B cell (primary cell): ENCODE data around the gene TBC1D22A. TPM values are rescaled to one million over a fixed set of nuclear protein-coding genes. Genes with fewer than 3 reads are reported as not detected.

Source experiments
- ATAC-seq: fragments of 200-7000 bp; cut with Tn5 transposase; one replicate; pipeline ENCODE4 v1.10.0; 2021; ENCODE audit warnings: low read depth, mild to moderate bottlenecking, moderate number of reproducible peaks, moderate library complexity
- CTCF ChIA-PET: fragments of 350-600 bp; sonication (Branson Sonifier 250); formaldehyde crosslinking; loops from one replicate; lab custom pipeline; 2021; ENCODE audit warnings: antibody characterized with exemption, inconsistent platforms; lab: Charles Lee
- POLR2A ChIA-PET: fragments of 350-600 bp; sonication (Branson Sonifier 250); formaldehyde crosslinking; loops from one replicate; lab custom pipeline; 2021; ENCODE audit warnings: antibody characterized with exemption; lab: Charles Lee
- DNase-seq: peaks from one replicate; pipeline ENCODE4 v3.0.0; 2013
- H2AFZ ChIP-seq: 2 replicates; pipeline ENCODE4 v1.6.1; 2012; ENCODE audit warnings: mild to moderate bottlenecking, low read depth, low read length; ENCODE audit not compliant: insufficient read depth, poor library complexity, severe bottlenecking
- H3K27ac ChIP-seq, 2 donors: 1 replicate in 1 of 2; 2 replicates in 1 of 2; pipeline ENCODE4 v1.5.1; 2012 to 2013; ENCODE audit warnings: low read length in 2 of 2, mild to moderate bottlenecking in 2 of 2, moderate library complexity in 1 of 2
- H3K27me3 ChIP-seq, 4 experiments: fragments of 200-600 bp in 1 of 4; sonication (generic) in 1 of 4; replicated peaks in 1 of 4; 1 replicate in 2 of 4; 2 replicates in 2 of 4; pipeline versions ENCODE4 v1.6.1 to v1.7.0; 2013 to 2016; ENCODE audit warnings: low read length in 3 of 4, mild to moderate bottlenecking in 2 of 4, mixed read lengths in 1 of 4, moderate library complexity in 1 of 4; ENCODE audit not compliant: insufficient read depth in 4 of 4, control insufficient read depth in 3 of 4; ENCODE audit errors: control extremely low read depth in 1 of 4
- H3K36me3 ChIP-seq, 2 experiments: replicated peaks in 1 of 2; 1 replicate in 1 of 2; 2 replicates in 1 of 2; pipeline versions ENCODE4 v1.6.1 to v1.7.1; 2013; ENCODE audit warnings: low read length in 1 of 2; ENCODE audit not compliant: insufficient read depth in 2 of 2, control insufficient read depth in 1 of 2; ENCODE audit errors: control extremely low read depth in 1 of 2, extremely low read depth in 1 of 2
- H3K4me1 ChIP-seq, 2 donors: fragments of 200-600 bp in 1 of 2; sonication (generic) in 1 of 2; 1 replicate in 1 of 2; 2 replicates in 1 of 2; pipeline versions ENCODE4 v1.5.1 to v1.6.1; 2013 to 2017; ENCODE audit warnings: low read length in 2 of 2; ENCODE audit not compliant: control insufficient read depth in 2 of 2, insufficient read depth in 2 of 2
- H3K4me2 ChIP-seq: replicated peaks from 2 replicates; pipeline ENCODE3; 2012; ENCODE audit warnings: mild to moderate bottlenecking, low read depth, low read length; ENCODE audit not compliant: poor library complexity, severe bottlenecking
- H3K4me3 ChIP-seq, 5 experiments: fragments of 200-600 bp in 1 of 5; sonication (generic) in 1 of 5; 1 replicate in 3 of 5; 2 replicates in 2 of 5; pipeline versions ENCODE4 v1.5.1 to v1.7.0; 2011 to 2016; ENCODE audit warnings: low read length in 4 of 5, mild to moderate bottlenecking in 4 of 5, low read depth in 2 of 5, control low read depth in 1 of 5, moderate library complexity in 1 of 5; ENCODE audit not compliant: insufficient read depth in 1 of 5; ENCODE audit errors: control extremely low read depth in 1 of 5, extremely low read depth in 1 of 5
- H3K79me2 ChIP-seq: fragments of 200-600 bp; sonication (generic); one replicate; pipeline ENCODE4 v1.6.0; 2016; ENCODE audit warnings: low read length; ENCODE audit not compliant: control insufficient read depth, insufficient read depth
- H3K9ac ChIP-seq: fragments of 200-600 bp; sonication (generic); 2 replicates; pipeline ENCODE4 v1.6.1; 2017; ENCODE audit warnings: mild to moderate bottlenecking, low read length, moderate library complexity
- H3K9me3 ChIP-seq, 3 donors: one replicate each; pipeline versions ENCODE4 v1.6.1 to v1.7.1; 2013; ENCODE audit warnings: low read length in 2 of 3; ENCODE audit not compliant: control insufficient read depth in 2 of 3, insufficient read depth in 1 of 3; ENCODE audit errors: control extremely low read depth in 1 of 3
- H4K20me1 ChIP-seq: 2 replicates; pipeline ENCODE4 v1.6.0; 2012; ENCODE audit warnings: mild to moderate bottlenecking, low read length; ENCODE audit not compliant: insufficient read depth, control insufficient read depth, poor library complexity, severe bottlenecking
- H3K27ac Mint-ChIP-seq: one replicate; pipeline ENCODE4 v1.8.0; 2021; ENCODE audit warnings: mixed read lengths
- H3K27me3 Mint-ChIP-seq: one replicate; pipeline ENCODE4 v1.8.0; 2021; ENCODE audit warnings: mixed read lengths
- H3K4me1 Mint-ChIP-seq: one replicate; pipeline ENCODE4 v1.8.0; 2021; ENCODE audit warnings: mixed read lengths
- H3K4me3 Mint-ChIP-seq: one replicate; pipeline ENCODE4 v1.8.0; 2021; ENCODE audit warnings: mixed read lengths
- H3K9me3 Mint-ChIP-seq: one replicate; pipeline ENCODE4 v1.8.0; 2022; ENCODE audit warnings: mixed read lengths; ENCODE audit not compliant: insufficient read depth
- EZH2 ChIP-seq: IDR thresholded peaks from 2 replicates; pipeline ENCODE4 v1.6.1; 2012; ENCODE audit warnings: borderline replicate concordance, low read depth, mild to moderate bottlenecking, moderate library complexity, low read length; ENCODE audit not compliant: insufficient read depth, poor library complexity, severe bottlenecking
- WGBS: methylation state at CpG from one replicate; pipeline ENCODE4 v1.1.5; 2013; ENCODE audit warnings: missing lambda C conversion rate; ENCODE audit not compliant: insufficient coverage; 5-methylcytosine and 5-hydroxymethylcytosine counted together
- intact Hi-C: fragments of 100-400 bp; cut with micrococcal nuclease; formaldehyde crosslinking; loops from one replicate; pipeline ENCODE4 v1.10.0; 2022
- polyA plus RNA-seq: library from polyadenylated mRNA; depleted of rRNA; stranded (reverse); fragments of >200 nt; gene quantifications from 2 replicates; pipeline ENCODE4 v1.2.3, GENCODE V29; 2012
- total RNA-seq, 2 donors: library from RNA; stranded (reverse); fragments of 120-200 nt in 1 of 2; gene quantifications; 1 replicate in 1 of 2; 2 replicates in 1 of 2; pipeline versions ENCODE4 v1.2.3 to v1.2.4, GENCODE V29; 2013 to 2022
- TF ChIP-seq, protein P1 (sequence below): fragments of 200-600 bp; IDR thresholded peaks from one replicate; pipeline ENCODE4 v1.8.0; 2022; ENCODE audit warnings: antibody characterized with exemption, mild to moderate bottlenecking

TBC1D22A gene
- total and polyA plus RNA-seq, 2 donors (not counting 1 experiment from before 2014, with no cell fraction given), result 73.8 to 128 TPM

DNA sequence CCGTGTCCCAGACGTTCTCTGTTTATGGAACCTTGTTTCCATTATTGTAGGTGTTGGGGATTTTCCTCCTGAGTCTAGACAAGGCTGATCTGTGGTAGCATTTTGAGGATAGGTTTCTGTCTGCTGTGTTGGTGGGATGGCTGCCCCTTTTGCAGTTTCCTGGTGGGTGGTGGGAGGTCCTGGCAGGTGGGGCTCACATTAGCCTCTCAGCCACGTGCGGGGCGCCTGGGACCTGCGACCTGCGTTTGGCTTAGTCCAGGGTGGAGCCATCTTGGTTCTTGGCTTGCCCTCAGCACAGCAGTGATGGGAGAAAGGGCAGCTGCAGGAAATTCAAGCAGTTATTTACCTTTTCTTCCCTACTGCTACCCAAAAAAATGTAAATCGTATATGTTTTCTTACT is 143.4 kb downstream of the TBC1D22A start:
- Histone ChIP-seq H3K79me2 (peaks cover 96% of the 10 kb centered on the region), H3K36me3 (peaks cover 3 to 77% of the 10 kb centered on the region in 2 experiments), H3K27ac (no peak overlapping the region), H4K20me1 (peaks cover 97% of the 10 kb centered on the region), H3K4me3 (no peak overlapping the region), H3K4me2 (no peak overlapping the region), H3K27me3 (no peaks in the 10 kb centered on the region), H3K4me1 (no peaks in the 10 kb centered on the region), H2AFZ (no peak overlapping the region), H3K9me3 (no peaks in the 10 kb centered on the region), H3K9ac (no peak overlapping the region)
- H3K4me3 Mint-ChIP-seq, result no peak overlapping the region
- no peaks in the 10 kb centered on the region for H3K27me3 Mint-ChIP-seq
- H3K9me3 Mint-ChIP-seq, result no peaks in the 10 kb centered on the region
- WGBS, result 80% methylated on average over 4 of the region's 8 CpGs
- DNase-seq (no peak), ATAC-seq (no peak)
- intact Hi-C loops, result no loop called here
- ChIA-PET CTCF (no interaction called here), POLR2A (no interaction called here)
- no peak for TF ChIP-seq EZH2
- TF ChIP-seq, protein P1, sequence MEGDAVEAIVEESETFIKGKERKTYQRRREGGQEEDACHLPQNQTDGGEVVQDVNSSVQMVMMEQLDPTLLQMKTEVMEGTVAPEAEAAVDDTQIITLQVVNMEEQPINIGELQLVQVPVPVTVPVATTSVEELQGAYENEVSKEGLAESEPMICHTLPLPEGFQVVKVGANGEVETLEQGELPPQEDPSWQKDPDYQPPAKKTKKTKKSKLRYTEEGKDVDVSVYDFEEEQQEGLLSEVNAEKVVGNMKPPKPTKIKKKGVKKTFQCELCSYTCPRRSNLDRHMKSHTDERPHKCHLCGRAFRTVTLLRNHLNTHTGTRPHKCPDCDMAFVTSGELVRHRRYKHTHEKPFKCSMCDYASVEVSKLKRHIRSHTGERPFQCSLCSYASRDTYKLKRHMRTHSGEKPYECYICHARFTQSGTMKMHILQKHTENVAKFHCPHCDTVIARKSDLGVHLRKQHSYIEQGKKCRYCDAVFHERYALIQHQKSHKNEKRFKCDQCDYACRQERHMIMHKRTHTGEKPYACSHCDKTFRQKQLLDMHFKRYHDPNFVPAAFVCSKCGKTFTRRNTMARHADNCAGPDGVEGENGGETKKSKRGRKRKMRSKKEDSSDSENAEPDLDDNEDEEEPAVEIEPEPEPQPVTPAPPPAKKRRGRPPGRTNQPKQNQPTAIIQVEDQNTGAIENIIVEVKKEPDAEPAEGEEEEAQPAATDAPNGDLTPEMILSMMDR, result no peak
- peaks cover 11% of the 10 kb centered on the region for H3K4me1 Mint-ChIP-seq
- H3K27ac Mint-ChIP-seq, result no peak overlapping the region

DNA sequence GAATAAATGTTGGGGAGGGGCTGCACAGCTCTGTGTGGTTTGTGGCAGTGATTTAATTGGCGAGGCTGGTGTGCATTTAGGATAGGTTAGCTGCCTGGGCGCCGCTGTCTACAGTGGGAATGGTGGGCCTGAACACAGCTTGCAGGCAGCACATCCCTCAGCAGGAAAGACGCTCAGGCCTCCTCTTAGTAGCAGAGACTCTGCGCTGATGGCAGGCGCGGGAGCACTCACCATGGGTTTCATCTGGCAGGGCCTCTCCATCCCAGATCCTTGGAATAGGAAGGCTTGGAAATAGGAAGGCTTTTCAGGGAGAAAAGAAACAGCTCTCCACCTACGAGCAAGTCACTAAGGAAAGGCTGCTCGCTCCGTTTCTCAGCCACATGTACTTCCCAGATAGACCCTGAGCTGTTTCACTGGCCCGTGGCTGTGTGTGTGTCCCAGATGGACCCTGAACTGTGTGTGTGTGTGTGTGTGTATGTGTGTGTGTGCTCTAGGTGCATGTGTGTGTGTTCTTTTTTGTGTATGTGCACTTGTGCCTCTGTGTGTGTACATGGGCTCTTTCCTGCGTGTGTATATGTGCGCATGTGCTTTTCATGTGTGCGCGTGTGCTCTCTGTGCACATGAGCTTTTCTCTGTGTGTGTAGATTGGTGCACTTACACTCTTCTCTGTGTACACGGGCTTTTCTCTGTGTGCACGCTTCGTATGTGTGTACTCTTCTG is 144.0 kb downstream of the TBC1D22A start:
- H3K36me3 ChIP-seq, result peaks cover 3 to 71% of the 10 kb centered on the region in 2 experiments
- peaks cover 96% of the 10 kb centered on the region for H3K79me2 ChIP-seq
- no peaks in the 10 kb centered on the region for H3K4me1 ChIP-seq
- ATAC-seq, result no peak
- CTCF ChIA-PET, result no interaction called here
- no peak overlapping the region for H3K4me3 ChIP-seq
- H2AFZ ChIP-seq, result no peak overlapping the region
- H3K27me3 ChIP-seq, result no peaks in the 10 kb centered on the region
- Mint-ChIP-seq H3K4me3 (no peak overlapping the region), H3K4me1 (peaks cover 9% of the 10 kb centered on the region), H3K27me3 (no peaks in the 10 kb centered on the region), H3K27ac (no peak overlapping the region), H3K9me3 (no peaks in the 10 kb centered on the region)
- H3K9me3 ChIP-seq, result no peaks in the 10 kb centered on the region
- no peak for TF ChIP-seq EZH2
- TF ChIP-seq, protein P1, result no peak
- peaks cover 97% of the 10 kb centered on the region for H4K20me1 ChIP-seq
- no peak overlapping the region for H3K4me2 ChIP-seq
- 93% methylated on average over 18 of the region's 18 CpGs for WGBS
- no peak for DNase-seq
- no peak overlapping the region for H3K9ac ChIP-seq
- intact Hi-C loops, result no loop called here
- H3K27ac ChIP-seq, result no peak overlapping the region
- POLR2A ChIA-PET, result interaction anchor here (1.2 kb wide), 1 partner anchor 10 kb away, joined by 3 read pairs; no protein-coding TSS in a partner anchor
